ENCODE results near the gene THOC2. TPM values are rescaled to one million over a fixed set of nuclear protein-coding genes. Genes with fewer than 3 reads are reported as not detected.

THOC2 gene
- total and polyA plus RNA-seq, 2 donors (not counting 1 experiment from before 2014, with no cell fraction given): 34.7 to 113 TPM

DNA sequence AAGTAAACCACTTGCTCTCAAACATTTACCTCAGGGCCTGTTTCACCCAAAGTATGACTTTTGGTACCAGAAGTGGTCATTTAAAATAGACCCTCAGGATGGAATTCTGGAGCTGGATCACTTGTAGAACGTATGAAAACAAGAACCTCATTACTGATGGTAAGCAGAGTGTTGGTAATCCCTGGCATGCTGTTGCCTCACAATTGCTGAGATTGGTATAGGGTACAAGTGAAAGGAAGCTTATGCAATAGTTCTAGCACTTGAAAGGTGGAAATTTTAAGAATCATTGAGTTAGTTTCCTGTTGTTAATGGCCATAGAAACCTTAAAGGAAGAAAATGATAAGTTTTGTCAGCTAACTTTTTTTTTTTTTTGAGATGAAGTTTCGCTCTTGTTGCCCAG lies 22.3 kb upstream of the THOC2 start:
- no peaks in the 10 kb centered on the region for H3K36me3 ChIP-seq (replicated peaks in 1 of 2; ENCODE audit: control extremely low read depth in 1 of 2, control insufficient read depth in 1 of 2, extremely low read depth in 1 of 2, insufficient read depth in 2 of 2, low read length in 1 of 2)
- H3K4me1 ChIP-seq (ENCODE audit: control insufficient read depth in 2 of 2, insufficient read depth in 2 of 2, low read length in 2 of 2): no peaks in the 10 kb centered on the region
- intact Hi-C loops (cut with micrococcal nuclease): no loop called here
- H4K20me1 ChIP-seq (ENCODE audit: control insufficient read depth, insufficient read depth, low read length, poor library complexity, severe bottlenecking): no peaks in the 10 kb centered on the region
- H3K27ac ChIP-seq (ENCODE audit: low read length in 2 of 2): no peak overlapping the region
- no peak overlapping the region for H3K4me2 ChIP-seq (replicated peaks; ENCODE audit: low read depth, low read length, poor library complexity, severe bottlenecking)
- TF ChIP-seq, protein P1, sequence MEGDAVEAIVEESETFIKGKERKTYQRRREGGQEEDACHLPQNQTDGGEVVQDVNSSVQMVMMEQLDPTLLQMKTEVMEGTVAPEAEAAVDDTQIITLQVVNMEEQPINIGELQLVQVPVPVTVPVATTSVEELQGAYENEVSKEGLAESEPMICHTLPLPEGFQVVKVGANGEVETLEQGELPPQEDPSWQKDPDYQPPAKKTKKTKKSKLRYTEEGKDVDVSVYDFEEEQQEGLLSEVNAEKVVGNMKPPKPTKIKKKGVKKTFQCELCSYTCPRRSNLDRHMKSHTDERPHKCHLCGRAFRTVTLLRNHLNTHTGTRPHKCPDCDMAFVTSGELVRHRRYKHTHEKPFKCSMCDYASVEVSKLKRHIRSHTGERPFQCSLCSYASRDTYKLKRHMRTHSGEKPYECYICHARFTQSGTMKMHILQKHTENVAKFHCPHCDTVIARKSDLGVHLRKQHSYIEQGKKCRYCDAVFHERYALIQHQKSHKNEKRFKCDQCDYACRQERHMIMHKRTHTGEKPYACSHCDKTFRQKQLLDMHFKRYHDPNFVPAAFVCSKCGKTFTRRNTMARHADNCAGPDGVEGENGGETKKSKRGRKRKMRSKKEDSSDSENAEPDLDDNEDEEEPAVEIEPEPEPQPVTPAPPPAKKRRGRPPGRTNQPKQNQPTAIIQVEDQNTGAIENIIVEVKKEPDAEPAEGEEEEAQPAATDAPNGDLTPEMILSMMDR (IDR thresholded peaks at IDR 0.05): no peak
- TF ChIP-seq EZH2 (IDR thresholded peaks at IDR 0.05; ENCODE audit: borderline replicate concordance, insufficient read depth, low read depth, low read length, poor library complexity, severe bottlenecking): no peak
- no peaks in the 10 kb centered on the region for H3K27me3 ChIP-seq (replicated peaks in 1 of 4; ENCODE audit: control extremely low read depth in 1 of 4, control insufficient read depth in 3 of 4, insufficient read depth in 4 of 4, low read length in 3 of 4)
- Mint-ChIP-seq H3K4me3 (no peak overlapping the region), H3K9me3 (ENCODE audit: insufficient read depth) (no peaks in the 10 kb centered on the region), H3K4me1 (peaks cover 2% of the 10 kb centered on the region), H3K27me3 (no peaks in the 10 kb centered on the region), H3K27ac (no peak overlapping the region)
- ATAC-seq (ENCODE audit: low read depth): no peak
- H2AFZ ChIP-seq (ENCODE audit: insufficient read depth, low read depth, low read length, poor library complexity, severe bottlenecking): no peak overlapping the region
- ChIA-PET CTCF (no interaction called here), POLR2A (no interaction called here)
- no peak overlapping the region for H3K9ac ChIP-seq (ENCODE audit: low read length)
- peaks cover 0 to 4% (median 0%) of the 10 kb centered on the region in 3 donors for H3K9me3 ChIP-seq (ENCODE audit: control extremely low read depth in 1 of 3, control insufficient read depth in 2 of 3, insufficient read depth in 1 of 3, low read length in 2 of 3)
- WGBS (ENCODE audit: insufficient coverage): no CpG with 5 or more reads among the region's 2 CpGs
- DNase-seq: no peak
- H3K79me2 ChIP-seq (ENCODE audit: control insufficient read depth, insufficient read depth, low read length): no peaks in the 10 kb centered on the region
- no peak overlapping the region for H3K4me3 ChIP-seq (ENCODE audit: control extremely low read depth in 1 of 5, extremely low read depth in 1 of 5, insufficient read depth in 1 of 5, low read depth in 2 of 5, low read length in 4 of 5)

DNA sequence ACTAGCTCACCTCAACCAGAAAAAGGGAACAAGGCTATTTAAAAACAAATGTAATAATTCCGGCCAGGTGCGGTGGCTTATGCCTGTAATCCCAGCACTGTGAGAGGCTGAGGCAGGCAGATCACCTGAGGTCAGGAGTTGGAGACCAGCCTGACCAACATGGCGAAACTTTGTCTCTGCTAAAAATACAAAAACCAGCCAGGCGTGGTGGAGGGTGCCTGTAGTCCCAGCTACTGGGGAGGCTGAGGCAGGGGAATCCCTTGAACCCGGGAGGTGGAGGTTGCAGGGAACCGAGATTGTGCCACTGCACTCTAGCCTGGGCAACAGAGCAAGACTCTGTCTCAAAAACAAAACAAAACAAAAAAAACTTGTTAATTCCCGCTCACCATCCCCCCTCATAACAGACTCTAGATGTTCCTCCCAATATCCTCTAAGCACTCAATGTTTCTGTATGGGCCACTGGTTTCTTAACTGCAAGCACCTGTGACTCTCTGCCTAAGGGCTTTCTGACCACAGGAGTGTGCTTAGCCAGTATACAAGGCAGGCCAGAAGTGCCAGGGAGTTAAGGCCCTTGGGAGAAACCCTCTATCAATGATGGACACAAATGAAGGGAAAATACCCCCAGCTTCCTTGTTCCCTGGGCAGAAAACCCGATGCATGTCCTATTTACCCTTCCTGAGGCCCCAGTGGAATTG lies 21.0 kb upstream of the THOC2 start:
- WGBS (ENCODE audit: insufficient coverage): no CpG with 5 or more reads among the region's 8 CpGs
- H3K4me3 ChIP-seq (ENCODE audit: control extremely low read depth in 1 of 5, extremely low read depth in 1 of 5, insufficient read depth in 1 of 5, low read depth in 2 of 5, low read length in 4 of 5): no peak overlapping the region
- H3K27ac ChIP-seq (ENCODE audit: low read length in 2 of 2): no peak overlapping the region
- Mint-ChIP-seq H3K4me1 (peaks cover 2% of the 10 kb centered on the region), H3K4me3 (no peak overlapping the region), H3K9me3 (ENCODE audit: insufficient read depth) (no peaks in the 10 kb centered on the region), H3K27me3 (no peaks in the 10 kb centered on the region), H3K27ac (no peak overlapping the region)
- H3K36me3 ChIP-seq (replicated peaks in 1 of 2; ENCODE audit: control extremely low read depth in 1 of 2, control insufficient read depth in 1 of 2, extremely low read depth in 1 of 2, insufficient read depth in 2 of 2, low read length in 1 of 2): no peaks in the 10 kb centered on the region
- no peak for TF ChIP-seq EZH2 (IDR thresholded peaks at IDR 0.05; ENCODE audit: borderline replicate concordance, insufficient read depth, low read depth, low read length, poor library complexity, severe bottlenecking)
- TF ChIP-seq, protein P1 (IDR thresholded peaks at IDR 0.05): no peak
- H3K4me1 ChIP-seq (ENCODE audit: control insufficient read depth in 2 of 2, insufficient read depth in 2 of 2, low read length in 2 of 2): no peaks in the 10 kb centered on the region
- no peak overlapping the region for H2AFZ ChIP-seq (ENCODE audit: insufficient read depth, low read depth, low read length, poor library complexity, severe bottlenecking)
- peaks cover 0 to 2% (median 0%) of the 10 kb centered on the region in 3 donors for H3K9me3 ChIP-seq (ENCODE audit: control extremely low read depth in 1 of 3, control insufficient read depth in 2 of 3, insufficient read depth in 1 of 3, low read length in 2 of 3)
- intact Hi-C loops (cut with micrococcal nuclease): no loop called here
- ATAC-seq (ENCODE audit: low read depth) (no peak), DNase-seq (no peak)
- no peaks in the 10 kb centered on the region for H3K27me3 ChIP-seq (replicated peaks in 1 of 4; ENCODE audit: control extremely low read depth in 1 of 4, control insufficient read depth in 3 of 4, insufficient read depth in 4 of 4, low read length in 3 of 4)
- no peaks in the 10 kb centered on the region for H3K79me2 ChIP-seq (ENCODE audit: control insufficient read depth, insufficient read depth, low read length)
- no peak overlapping the region for H3K4me2 ChIP-seq (replicated peaks; ENCODE audit: low read depth, low read length, poor library complexity, severe bottlenecking)
- H3K9ac ChIP-seq (ENCODE audit: low read length): no peak overlapping the region
- H4K20me1 ChIP-seq (ENCODE audit: control insufficient read depth, insufficient read depth, low read length, poor library complexity, severe bottlenecking): no peaks in the 10 kb centered on the region
- POLR2A ChIA-PET: no interaction called here
- CTCF ChIA-PET: no interaction called here

Data from B cell (primary cell).